ENCODE measurements around the gene SCGB1D1. TPM values are rescaled to one million over a fixed set of nuclear protein-coding genes. Genes with fewer than 3 reads are reported as not detected.

The SCGB1D1 gene
- total and polyA plus RNA-seq, 12 donors, result not detected

DNA sequence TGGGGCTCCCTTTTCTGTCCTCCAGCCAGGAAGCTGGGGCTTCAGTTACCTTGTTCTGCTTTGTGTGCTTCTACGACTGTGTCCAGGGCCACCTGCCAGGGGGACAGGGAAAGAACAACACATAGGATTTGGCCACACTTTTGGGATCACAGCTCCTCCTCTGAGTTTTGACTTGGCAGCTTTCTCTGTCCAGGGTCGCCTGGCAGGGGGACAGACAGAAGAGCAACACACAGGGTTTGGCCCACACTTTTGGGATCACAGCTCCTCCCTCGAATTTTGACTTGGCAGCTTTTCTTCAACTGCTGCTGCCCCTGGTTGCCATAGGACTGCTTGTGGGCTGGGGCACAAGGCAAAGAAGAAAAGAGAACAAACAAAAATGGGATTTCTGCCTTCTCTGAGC is 47.1 kb upstream of the SCGB1D1 start:
- 59 to 76% (median 66%) methylated on average over 3 of the region's 3 CpGs for WGBS, 4 donors
- intact Hi-C loops (cut with DNase I), result no loop called here
- Histone ChIP-seq H3K4me3 (no peak overlapping the region), H3K36me3 (replicated peaks in 1 of 2) (peaks cover 0 to 56% of the 10 kb centered on the region in 2 donors), H3K4me1 (replicated peaks in 1 of 2) (no peaks in the 10 kb centered on the region), H3K27me3 (no peaks in the 10 kb centered on the region), H3K27ac (no peak overlapping the region), H3K9me3 (replicated peaks in 1 of 3) (no peaks in the 10 kb centered on the region)
- TF ChIP-seq POLR2A (IDR thresholded peaks at IDR 0.05), result no peak
- TF ChIP-seq, protein P1, sequence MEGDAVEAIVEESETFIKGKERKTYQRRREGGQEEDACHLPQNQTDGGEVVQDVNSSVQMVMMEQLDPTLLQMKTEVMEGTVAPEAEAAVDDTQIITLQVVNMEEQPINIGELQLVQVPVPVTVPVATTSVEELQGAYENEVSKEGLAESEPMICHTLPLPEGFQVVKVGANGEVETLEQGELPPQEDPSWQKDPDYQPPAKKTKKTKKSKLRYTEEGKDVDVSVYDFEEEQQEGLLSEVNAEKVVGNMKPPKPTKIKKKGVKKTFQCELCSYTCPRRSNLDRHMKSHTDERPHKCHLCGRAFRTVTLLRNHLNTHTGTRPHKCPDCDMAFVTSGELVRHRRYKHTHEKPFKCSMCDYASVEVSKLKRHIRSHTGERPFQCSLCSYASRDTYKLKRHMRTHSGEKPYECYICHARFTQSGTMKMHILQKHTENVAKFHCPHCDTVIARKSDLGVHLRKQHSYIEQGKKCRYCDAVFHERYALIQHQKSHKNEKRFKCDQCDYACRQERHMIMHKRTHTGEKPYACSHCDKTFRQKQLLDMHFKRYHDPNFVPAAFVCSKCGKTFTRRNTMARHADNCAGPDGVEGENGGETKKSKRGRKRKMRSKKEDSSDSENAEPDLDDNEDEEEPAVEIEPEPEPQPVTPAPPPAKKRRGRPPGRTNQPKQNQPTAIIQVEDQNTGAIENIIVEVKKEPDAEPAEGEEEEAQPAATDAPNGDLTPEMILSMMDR (IDR thresholded peaks at IDR 0.05), result no peak
- peak in 4 of 7 donors; percentile 5 to 40 (median 16) for DNase-seq

DNA sequence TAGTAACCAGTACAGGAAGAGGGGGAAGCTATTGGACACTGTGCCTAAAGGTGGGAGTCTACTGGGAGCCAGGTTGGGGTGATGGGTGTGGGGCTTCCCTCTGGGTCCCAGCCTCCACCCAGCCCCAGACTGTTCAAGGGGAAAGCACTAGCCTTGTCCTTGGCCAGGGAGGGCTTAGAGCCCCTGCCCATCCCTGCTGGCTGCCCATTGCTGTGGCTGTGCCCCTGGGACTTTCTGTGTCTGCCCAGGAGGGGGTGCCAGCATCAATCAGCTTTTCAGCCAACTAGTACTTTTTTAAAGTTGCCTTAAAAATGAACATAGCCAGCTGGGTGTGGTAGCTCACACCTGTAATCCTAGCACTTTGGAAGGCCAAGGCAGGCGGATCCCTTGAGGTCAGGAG is 46.3 kb upstream of the SCGB1D1 start:
- DNase-seq, result peak in 1 of 7 donors; percentile 21
- H3K27me3 ChIP-seq, result no peaks in the 10 kb centered on the region
- no peaks in the 10 kb centered on the region for H3K9me3 ChIP-seq (replicated peaks in 1 of 3)
- intact Hi-C loops (cut with DNase I), result no loop called here
- H3K27ac ChIP-seq, result no peak overlapping the region
- no peak overlapping the region for H3K4me3 ChIP-seq
- TF ChIP-seq, protein P1 (IDR thresholded peaks at IDR 0.05), result no peak
- TF ChIP-seq POLR2A (IDR thresholded peaks at IDR 0.05), result no peak
- H3K4me1 ChIP-seq (replicated peaks in 1 of 2), result no peaks in the 10 kb centered on the region
- WGBS, 4 donors, result 88 to 100% (median 96%) methylated on average over 1 of the region's 1 CpG
- H3K36me3 ChIP-seq (replicated peaks in 1 of 2), result peaks cover 0 to 60% of the 10 kb centered on the region in 2 donors

GRCh38 chr11:62144641-62145255 is 45.3 kb upstream of the SCGB1D1 start:
- Histone ChIP-seq H3K9me3 (replicated peaks in 1 of 3) (no peaks in the 10 kb centered on the region), H3K36me3 (replicated peaks in 1 of 2) (peaks cover 0 to 60% of the 10 kb centered on the region in 2 donors), H3K27me3 (no peaks in the 10 kb centered on the region), H3K27ac (no peak overlapping the region), H3K4me3 (no peak overlapping the region), H3K4me1 (replicated peaks in 1 of 2) (no peaks in the 10 kb centered on the region)
- TF ChIP-seq, protein P1 (IDR thresholded peaks at IDR 0.05), result no peak
- no peak for TF ChIP-seq POLR2A (IDR thresholded peaks at IDR 0.05)
- WGBS, 4 donors, result 96 to 98% (median 97%) methylated on average over 18 to 24 of the region's 24 CpGs
- intact Hi-C loops (cut with DNase I), result no loop called here
- peak in 3 of 7 donors; percentile 9 to 23 (median 13) for DNase-seq

DNA sequence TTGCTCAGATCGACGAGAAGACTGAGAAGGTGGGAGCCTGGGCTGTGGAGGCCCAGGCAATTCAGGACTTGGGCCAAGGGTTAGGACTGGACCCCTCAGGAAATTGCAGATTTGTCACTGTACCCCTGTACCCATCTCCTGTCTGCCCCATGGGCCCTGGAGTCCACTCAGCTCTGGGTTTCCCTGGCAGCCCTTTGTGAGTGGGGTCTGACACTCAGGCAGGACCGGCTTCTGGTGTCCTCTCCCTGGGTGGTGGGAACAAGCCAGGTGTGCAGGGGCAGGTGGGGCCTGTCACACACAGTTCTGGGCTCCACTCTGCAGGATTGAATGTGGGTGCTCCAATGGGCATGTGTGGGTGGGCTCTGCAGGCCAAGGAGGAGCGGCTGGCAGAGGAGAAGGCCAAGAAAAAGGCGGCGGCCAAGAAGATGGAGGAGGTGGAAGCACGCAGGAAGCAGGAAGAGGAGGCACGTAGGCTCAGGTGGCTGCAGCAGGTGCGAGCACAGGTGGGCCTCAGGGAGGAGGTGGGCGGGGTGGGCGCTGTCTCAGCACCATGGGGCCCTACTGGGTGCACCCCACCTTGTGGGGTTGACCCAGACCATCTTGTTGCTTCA is 44.6 kb upstream of the SCGB1D1 start:
- no peaks in the 10 kb centered on the region for H3K27me3 ChIP-seq
- 96 to 98% (median 97%) methylated on average over 10 to 11 of the region's 11 CpGs for WGBS, 4 donors
- no peak overlapping the region for H3K4me3 ChIP-seq
- peak in 3 of 7 donors; percentile 10 to 29 (median 11) for DNase-seq
- intact Hi-C loops (cut with DNase I), result no loop called here
- H3K4me1 ChIP-seq (replicated peaks in 1 of 2), result no peaks in the 10 kb centered on the region
- H3K27ac ChIP-seq, result no peak overlapping the region
- H3K9me3 ChIP-seq (replicated peaks in 1 of 3), result no peaks in the 10 kb centered on the region
- TF ChIP-seq, protein P1 (IDR thresholded peaks at IDR 0.05), result no peak
- no peak for TF ChIP-seq POLR2A (IDR thresholded peaks at IDR 0.05)
- peaks cover 0 to 62% of the 10 kb centered on the region in 2 donors for H3K36me3 ChIP-seq (replicated peaks in 1 of 2)

Data from adrenal gland (tissue), 12 donors.